Type B pancreatic cell (in vitro differentiated cells): ENCODE data around the gene GNG3. TPM values are rescaled to one million over a fixed set of nuclear protein-coding genes. Genes with fewer than 3 reads are reported as not detected.
"Not testable (repeated sequence)": the region's sequence is repeated elsewhere in the genome, so short reads cannot be mapped to it uniquely, and the experiment has no call there.

Source experiments
- DNase-seq: peaks from one replicate; pipeline ENCODE4 v3.0.0; 2021; ENCODE audit warnings: mixed read lengths; ENCODE audit not compliant: unreplicated experiment; ENCODE audit errors: extremely low spot score
- H3K27ac Mint-ChIP-seq: 2 replicates; pipeline ENCODE4 v1.8.0; 2021; ENCODE audit warnings: mild to moderate bottlenecking, mixed read lengths
- H3K27me3 Mint-ChIP-seq: 2 replicates; pipeline ENCODE4 v1.8.0; 2021; ENCODE audit warnings: mixed read lengths
- H3K36me3 Mint-ChIP-seq: 2 replicates; pipeline ENCODE4 v1.8.0; 2021; ENCODE audit warnings: mixed read lengths
- H3K4me1 Mint-ChIP-seq: one replicate; pipeline ENCODE4 v1.8.0; 2021; ENCODE audit warnings: mixed read lengths; ENCODE audit not compliant: unreplicated experiment
- H3K4me3 Mint-ChIP-seq: 2 replicates; pipeline ENCODE4 v1.8.0; 2021; ENCODE audit warnings: mild to moderate bottlenecking, mixed read lengths
- H3K9me3 Mint-ChIP-seq: 2 replicates; pipeline ENCODE4 v1.8.0; 2021; ENCODE audit warnings: mixed read lengths
- total RNA-seq: library from RNA; stranded (reverse); gene quantifications from 2 replicates; pipeline ENCODE4 v1.2.1, GENCODE V29; 2021; ENCODE audit warnings: low replicate concordance
- TF ChIP-seq, protein P1 (sequence below): fragments of 200-600 bp; sonication (generic); conservative IDR thresholded peaks from 2 replicates; pipeline ENCODE4 v1.5.0; 2021; ENCODE audit warnings: antibody characterized with exemption, mild to moderate bottlenecking

GNG3 gene
- total RNA-seq, 1 donor from 2014 or later = 4.7 TPM

GRCh38 chr11:62694455-62695167 is 12.9 kb upstream of the GNG3 start:
- TF ChIP-seq, protein P1, sequence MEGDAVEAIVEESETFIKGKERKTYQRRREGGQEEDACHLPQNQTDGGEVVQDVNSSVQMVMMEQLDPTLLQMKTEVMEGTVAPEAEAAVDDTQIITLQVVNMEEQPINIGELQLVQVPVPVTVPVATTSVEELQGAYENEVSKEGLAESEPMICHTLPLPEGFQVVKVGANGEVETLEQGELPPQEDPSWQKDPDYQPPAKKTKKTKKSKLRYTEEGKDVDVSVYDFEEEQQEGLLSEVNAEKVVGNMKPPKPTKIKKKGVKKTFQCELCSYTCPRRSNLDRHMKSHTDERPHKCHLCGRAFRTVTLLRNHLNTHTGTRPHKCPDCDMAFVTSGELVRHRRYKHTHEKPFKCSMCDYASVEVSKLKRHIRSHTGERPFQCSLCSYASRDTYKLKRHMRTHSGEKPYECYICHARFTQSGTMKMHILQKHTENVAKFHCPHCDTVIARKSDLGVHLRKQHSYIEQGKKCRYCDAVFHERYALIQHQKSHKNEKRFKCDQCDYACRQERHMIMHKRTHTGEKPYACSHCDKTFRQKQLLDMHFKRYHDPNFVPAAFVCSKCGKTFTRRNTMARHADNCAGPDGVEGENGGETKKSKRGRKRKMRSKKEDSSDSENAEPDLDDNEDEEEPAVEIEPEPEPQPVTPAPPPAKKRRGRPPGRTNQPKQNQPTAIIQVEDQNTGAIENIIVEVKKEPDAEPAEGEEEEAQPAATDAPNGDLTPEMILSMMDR = peak; percentile 88
- no peaks in the 10 kb centered on the region for H3K9me3 Mint-ChIP-seq
- H3K27me3 Mint-ChIP-seq = no peaks in the 10 kb centered on the region
- no peak overlapping the region for H3K27ac Mint-ChIP-seq
- peaks cover 9% of the 10 kb centered on the region for H3K4me1 Mint-ChIP-seq
- H3K36me3 Mint-ChIP-seq = peaks cover 26% of the 10 kb centered on the region
- DNase-seq = no peak
- no peak overlapping the region for H3K4me3 Mint-ChIP-seq

- DNase-seq = no peak
- Mint-ChIP-seq H3K27ac (no peak overlapping the region), H3K4me1 (peaks cover 12% of the 10 kb centered on the region), H3K36me3 (peaks cover 16% of the 10 kb centered on the region), H3K9me3 (no peaks in the 10 kb centered on the region), H3K4me3 (no peak overlapping the region), H3K27me3 (no peaks in the 10 kb centered on the region)
- TF ChIP-seq, protein P1 = no peak
Observed at GRCh38 chr11:62702246-62702645, 5.2 kb upstream of the GNG3 start.

DNA sequence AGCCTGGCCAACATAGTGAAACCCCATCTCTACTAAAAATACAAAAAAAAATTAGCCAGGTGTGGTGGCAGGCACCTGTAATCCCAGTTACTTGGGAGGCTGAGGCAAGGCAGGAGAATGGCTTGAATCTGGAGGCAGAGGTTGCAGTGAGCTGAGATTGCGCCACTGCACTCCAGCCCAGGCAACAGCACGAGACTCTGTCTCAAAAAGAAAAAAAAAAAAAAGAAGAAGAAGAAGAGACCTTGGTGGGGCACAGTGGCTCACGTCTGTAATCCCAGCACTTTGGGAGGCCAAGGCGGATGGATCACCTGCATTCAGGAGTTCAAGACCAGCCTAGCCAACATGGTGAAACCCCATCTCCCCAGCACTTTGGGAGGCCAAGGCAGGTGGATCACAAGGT is 3.6 kb upstream of the GNG3 start:
- not testable (repeated sequence) for H3K27me3 Mint-ChIP-seq, H3K9me3 Mint-ChIP-seq, DNase-seq, H3K27ac Mint-ChIP-seq, H3K4me3 Mint-ChIP-seq
- peaks cover 23% of the 10 kb centered on the region for H3K4me1 Mint-ChIP-seq
- peaks cover 12% of the 10 kb centered on the region for H3K36me3 Mint-ChIP-seq

GRCh38 chr11:62705413-62705812 is 2.1 kb upstream of the GNG3 start:
- H3K36me3 Mint-ChIP-seq = peaks cover 12% of the 10 kb centered on the region
- H3K4me3 Mint-ChIP-seq = peak overlapping the region; percentile 95
- no peaks in the 10 kb centered on the region for H3K9me3 Mint-ChIP-seq
- H3K27ac Mint-ChIP-seq = peak overlapping the region; percentile 90
- no peak for DNase-seq
- TF ChIP-seq, protein P1 = no peak
- H3K27me3 Mint-ChIP-seq = no peaks in the 10 kb centered on the region
- H3K4me1 Mint-ChIP-seq = peaks cover 33% of the 10 kb centered on the region

DNA sequence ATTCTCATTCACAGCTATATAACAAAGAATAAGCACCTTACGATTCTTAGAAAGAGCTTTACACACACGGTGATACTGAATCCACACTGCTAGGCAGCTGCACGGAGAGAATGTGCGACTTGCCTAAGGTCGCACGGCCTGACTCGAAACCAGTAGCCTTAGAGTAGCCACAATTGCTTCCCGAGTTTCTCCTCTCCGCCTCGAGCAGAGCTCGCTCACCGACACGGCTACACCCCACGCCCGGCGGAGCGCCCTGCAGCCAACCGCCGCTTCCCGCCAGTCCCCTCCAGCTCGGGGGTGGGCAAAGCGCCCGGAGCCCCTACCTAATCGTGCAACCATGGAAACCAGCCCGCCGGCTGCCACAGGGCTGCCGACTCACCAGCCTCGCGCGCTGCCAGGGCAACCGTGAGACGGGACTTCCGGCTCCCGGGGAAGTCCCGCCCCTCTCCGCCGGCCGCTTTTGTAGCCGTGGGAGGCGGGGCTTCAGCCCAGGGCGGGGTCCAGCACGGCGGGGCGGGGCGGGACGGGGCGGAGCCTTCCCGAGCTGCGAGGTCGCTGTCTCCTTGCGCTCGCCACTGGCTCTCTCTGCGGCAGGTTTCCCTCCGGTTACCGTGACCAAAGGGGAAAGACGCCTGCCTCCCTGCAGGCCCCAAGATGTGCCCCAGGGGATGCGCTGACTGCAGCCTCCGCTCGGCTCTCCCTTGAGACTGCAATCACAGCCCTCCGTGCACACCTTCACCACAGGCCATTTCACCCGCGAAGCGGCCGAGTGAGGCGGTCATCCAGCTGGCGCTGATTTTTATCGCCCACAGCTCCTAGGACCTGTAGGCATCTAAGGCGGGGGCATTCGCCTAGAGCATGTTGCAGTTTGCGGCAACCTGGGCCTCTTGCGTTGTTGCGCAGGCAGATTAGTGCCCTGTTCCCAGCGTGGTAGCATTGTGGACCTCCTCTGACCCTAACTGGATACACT is 1.3 kb upstream of the GNG3 start:
- Mint-ChIP-seq H3K27ac (peak overlapping the region; percentile 90), H3K27me3 (no peaks in the 10 kb centered on the region), H3K4me3 (peak overlapping the region; percentile 95), H3K9me3 (no peaks in the 10 kb centered on the region), H3K36me3 (peaks cover 13% of the 10 kb centered on the region), H3K4me1 (peaks cover 33% of the 10 kb centered on the region)
- DNase-seq = peak; percentile 97
- TF ChIP-seq, protein P1 = no peak

GRCh38 chr11:62706850-62707247 is 627 bp upstream of the GNG3 start:
- peaks cover 12% of the 10 kb centered on the region for H3K36me3 Mint-ChIP-seq

More at GRCh38 chr11:62706850-62707247, 627 bp upstream of the GNG3 start:
- H3K9me3 Mint-ChIP-seq = no peaks in the 10 kb centered on the region
- H3K4me1 Mint-ChIP-seq = peaks cover 33% of the 10 kb centered on the region
- peak overlapping the region; percentile 95 for H3K4me3 Mint-ChIP-seq
- DNase-seq = no peak
- TF ChIP-seq, protein P1 = no peak
- H3K27ac Mint-ChIP-seq = peak overlapping the region; percentile 90
- no peaks in the 10 kb centered on the region for H3K27me3 Mint-ChIP-seq
